ENCODE data around the gene NUDT16. TPM values are rescaled to one million over a fixed set of nuclear protein-coding genes. Genes with fewer than 3 reads are reported as not detected.

The NUDT16 gene
- total RNA-seq, 2 donors from 2014 or later, result 15.2 to 21.1 TPM

DNA sequence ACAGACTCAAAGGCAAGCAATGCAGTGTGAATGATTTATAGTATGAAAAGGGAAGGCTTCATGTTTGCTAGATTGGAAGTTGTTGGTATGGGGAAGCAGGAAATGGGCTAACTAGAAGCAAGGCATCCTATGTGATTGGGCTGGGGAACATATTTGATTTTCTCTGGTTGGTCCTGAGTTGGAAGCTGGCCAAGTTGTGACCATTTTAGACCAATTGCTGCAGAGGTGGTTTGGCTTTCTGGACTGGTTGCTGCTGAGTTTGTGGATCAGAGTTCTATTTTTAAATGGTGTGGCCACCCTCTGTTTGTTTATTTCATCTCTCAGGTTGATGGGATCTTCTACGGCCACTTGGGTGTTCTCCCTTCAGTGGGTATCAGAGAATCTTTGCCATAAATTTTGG, 39.7 kb downstream of the NUDT16 start:
- no peak overlapping the region for H3K4me3 ChIP-seq (ENCODE audit: low read length)
- H3K36me3 ChIP-seq (ENCODE audit: control insufficient read depth, insufficient read depth, low read length), result no peaks in the 10 kb centered on the region
- Mint-ChIP-seq H3K9me3 (peaks cover 2% of the 10 kb centered on the region), H3K4me1 (peaks cover 3% of the 10 kb centered on the region), H3K4me3 (no peak overlapping the region), H3K27ac (no peak overlapping the region), H3K27me3 (ENCODE audit: insufficient read depth) (no peaks in the 10 kb centered on the region), H3K36me3 (ENCODE audit: low read depth) (no peaks in the 10 kb centered on the region)
- no peaks in the 10 kb centered on the region for H3K9me3 ChIP-seq (ENCODE audit: control insufficient read depth, low read length)
- H3K4me1 ChIP-seq (ENCODE audit: control insufficient read depth, insufficient read depth, low read length), result peaks cover 3% of the 10 kb centered on the region
- WGBS, 2 experiments (ENCODE audit: insufficient coverage in 1 of 2, insufficient read length in 1 of 2), result 100% methylated on average over 1 of the region's 1 CpG; no CpG with 5 or more reads in 1 of the 2 experiments
- no peak for DNase-seq
- H3K27ac ChIP-seq (ENCODE audit: low read depth, low read length), result no peak overlapping the region
- H3K27me3 ChIP-seq (ENCODE audit: control insufficient read depth, insufficient read depth, low read length, poor library complexity, severe bottlenecking), result no peaks in the 10 kb centered on the region
- no peak overlapping the region for H3K9ac ChIP-seq (ENCODE audit: extremely low read depth, low read length, poor library complexity, severe bottlenecking)
- TF ChIP-seq, protein P1, sequence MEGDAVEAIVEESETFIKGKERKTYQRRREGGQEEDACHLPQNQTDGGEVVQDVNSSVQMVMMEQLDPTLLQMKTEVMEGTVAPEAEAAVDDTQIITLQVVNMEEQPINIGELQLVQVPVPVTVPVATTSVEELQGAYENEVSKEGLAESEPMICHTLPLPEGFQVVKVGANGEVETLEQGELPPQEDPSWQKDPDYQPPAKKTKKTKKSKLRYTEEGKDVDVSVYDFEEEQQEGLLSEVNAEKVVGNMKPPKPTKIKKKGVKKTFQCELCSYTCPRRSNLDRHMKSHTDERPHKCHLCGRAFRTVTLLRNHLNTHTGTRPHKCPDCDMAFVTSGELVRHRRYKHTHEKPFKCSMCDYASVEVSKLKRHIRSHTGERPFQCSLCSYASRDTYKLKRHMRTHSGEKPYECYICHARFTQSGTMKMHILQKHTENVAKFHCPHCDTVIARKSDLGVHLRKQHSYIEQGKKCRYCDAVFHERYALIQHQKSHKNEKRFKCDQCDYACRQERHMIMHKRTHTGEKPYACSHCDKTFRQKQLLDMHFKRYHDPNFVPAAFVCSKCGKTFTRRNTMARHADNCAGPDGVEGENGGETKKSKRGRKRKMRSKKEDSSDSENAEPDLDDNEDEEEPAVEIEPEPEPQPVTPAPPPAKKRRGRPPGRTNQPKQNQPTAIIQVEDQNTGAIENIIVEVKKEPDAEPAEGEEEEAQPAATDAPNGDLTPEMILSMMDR (conservative IDR thresholded peaks at IDR 0.05), result no peak

DNA sequence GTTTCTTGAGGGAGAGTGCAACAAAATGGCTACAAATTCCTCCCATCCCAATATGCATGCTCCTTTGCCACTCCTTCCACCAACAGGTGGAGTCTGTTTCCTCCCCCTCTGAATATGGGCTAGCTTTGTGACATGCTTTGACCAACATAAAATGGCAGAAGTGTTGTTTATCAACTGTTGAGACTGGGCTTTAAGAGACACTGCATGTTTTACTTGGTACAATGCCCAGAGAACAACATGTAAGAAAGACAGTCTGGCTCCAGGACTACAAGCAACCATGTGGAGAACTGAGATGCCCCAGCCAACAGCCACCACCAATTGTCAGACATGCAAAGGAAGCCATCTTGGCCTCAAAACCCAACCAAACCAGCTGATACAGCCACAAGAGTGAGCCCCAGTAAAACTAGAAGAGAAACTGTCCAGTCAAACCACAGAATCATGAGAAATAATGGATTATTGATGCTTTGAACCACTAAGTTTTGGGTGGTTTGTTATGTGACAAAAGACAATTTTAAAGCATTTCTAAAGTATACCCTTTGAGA, 40.5 kb downstream of the NUDT16 start:
- no peak for DNase-seq
- Histone ChIP-seq H3K4me1 (ENCODE audit: control insufficient read depth, insufficient read depth, low read length) (peaks cover 3% of the 10 kb centered on the region), H3K4me3 (ENCODE audit: low read length) (no peak overlapping the region), H3K27me3 (ENCODE audit: control insufficient read depth, insufficient read depth, low read length, poor library complexity, severe bottlenecking) (no peaks in the 10 kb centered on the region), H3K9ac (ENCODE audit: extremely low read depth, low read length, poor library complexity, severe bottlenecking) (no peak overlapping the region), H3K36me3 (ENCODE audit: control insufficient read depth, insufficient read depth, low read length) (no peaks in the 10 kb centered on the region), H3K9me3 (ENCODE audit: control insufficient read depth, low read length) (no peaks in the 10 kb centered on the region), H3K27ac (ENCODE audit: low read depth, low read length) (no peak overlapping the region)
- Mint-ChIP-seq H3K4me1 (peaks cover 3% of the 10 kb centered on the region), H3K36me3 (ENCODE audit: low read depth) (no peaks in the 10 kb centered on the region), H3K27ac (no peak overlapping the region), H3K4me3 (no peak overlapping the region), H3K9me3 (no peaks in the 10 kb centered on the region), H3K27me3 (ENCODE audit: insufficient read depth) (no peaks in the 10 kb centered on the region)
- TF ChIP-seq, protein P1 (conservative IDR thresholded peaks at IDR 0.05), result no peak

DNA sequence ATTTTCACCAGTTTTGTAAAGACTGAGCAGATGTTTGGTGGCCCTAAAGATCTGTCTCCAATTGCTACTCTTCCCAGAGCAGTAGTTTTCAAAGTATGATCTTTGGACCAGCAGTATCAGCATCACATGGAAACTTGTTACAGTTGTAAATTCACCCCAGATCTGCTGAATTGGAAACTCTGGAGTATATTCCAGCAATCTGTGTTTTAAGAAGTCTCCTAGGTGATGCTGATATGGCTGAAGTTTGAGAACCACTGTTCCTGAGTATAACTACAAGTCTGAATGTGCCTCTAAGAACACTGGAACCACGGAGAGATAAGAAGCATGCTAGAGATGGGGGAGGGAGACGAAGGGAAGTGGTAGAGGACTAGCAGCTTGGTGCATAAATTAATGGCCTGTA, 45.7 kb downstream of the NUDT16 start:
- peaks cover 4% of the 10 kb centered on the region for H3K4me1 Mint-ChIP-seq
- WGBS, 2 experiments (ENCODE audit: insufficient coverage in 1 of 2, insufficient read length in 1 of 2), result 79% methylated on average over 2 of the region's 2 CpGs; no CpG with 5 or more reads in 1 of the 2 experiments
- no peaks in the 10 kb centered on the region for H3K9me3 Mint-ChIP-seq

More for the DNA sequence above, 45.7 kb downstream of the NUDT16 start:
- no peak overlapping the region for H3K27ac ChIP-seq (ENCODE audit: low read depth, low read length)
- H3K36me3 ChIP-seq (ENCODE audit: control insufficient read depth, insufficient read depth, low read length), result no peaks in the 10 kb centered on the region
- no peaks in the 10 kb centered on the region for H3K27me3 ChIP-seq (ENCODE audit: control insufficient read depth, insufficient read depth, low read length, poor library complexity, severe bottlenecking)
- Mint-ChIP-seq H3K4me3 (no peak overlapping the region), H3K27ac (no peak overlapping the region), H3K36me3 (ENCODE audit: low read depth) (no peaks in the 10 kb centered on the region), H3K27me3 (ENCODE audit: insufficient read depth) (no peaks in the 10 kb centered on the region)
- TF ChIP-seq, protein P1 (conservative IDR thresholded peaks at IDR 0.05), result no peak
- no peaks in the 10 kb centered on the region for H3K4me1 ChIP-seq (ENCODE audit: control insufficient read depth, insufficient read depth, low read length)
- no peak for DNase-seq
- H3K4me3 ChIP-seq (ENCODE audit: low read length), result no peak overlapping the region
- H3K9me3 ChIP-seq (ENCODE audit: control insufficient read depth, low read length), result no peaks in the 10 kb centered on the region
- H3K9ac ChIP-seq (ENCODE audit: extremely low read depth, low read length, poor library complexity, severe bottlenecking), result no peak overlapping the region
